ENCODE data around the gene MBD3L1.

The MBD3L1 gene

GRCh38 chr19:8881512-8881911, 49.3 kb downstream of the MBD3L1 start:
- DNase-seq, result no peak

- DNase-seq, result no peak
Observed at GRCh38 chr19:8884416-8884815, 52.2 kb downstream of the MBD3L1 start.

DNA sequence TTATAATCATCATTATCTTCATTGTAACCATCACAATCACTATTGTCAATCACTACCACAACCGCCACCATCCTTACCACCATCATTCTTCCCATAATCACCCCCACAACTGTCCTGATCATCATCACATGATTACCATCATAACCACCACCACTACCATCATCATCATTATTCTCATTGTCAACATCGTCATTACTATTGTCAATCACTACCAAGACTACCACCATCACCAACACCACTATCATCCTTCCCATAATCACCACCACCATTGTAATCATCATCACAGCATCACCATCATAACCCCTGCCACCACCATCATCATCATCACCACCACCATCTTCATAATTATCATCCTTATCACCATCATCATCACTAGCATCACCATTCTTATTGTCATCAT, 55.2 kb downstream of the MBD3L1 start:
- DNase-seq, result no peak

DNA sequence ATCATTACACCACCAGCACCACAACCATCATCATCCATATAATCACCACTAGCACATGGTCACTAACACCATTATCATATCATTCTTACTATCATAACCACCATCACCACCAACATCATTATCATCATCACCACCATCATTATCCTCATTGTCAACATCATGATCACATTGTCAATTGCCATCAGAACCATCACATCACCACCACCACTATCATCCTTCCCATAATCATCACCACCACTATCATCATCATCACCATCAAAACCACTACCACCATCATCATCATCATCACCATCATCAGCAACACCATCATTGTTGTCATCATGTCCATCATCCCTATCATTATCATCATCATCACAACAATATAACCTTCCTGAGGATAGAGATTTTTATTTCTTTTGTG, 58.1 kb downstream of the MBD3L1 start:
- DNase-seq, result no peak
